H1 (cell line): Measurements from ENCODE around the gene STXBP6. TPM values are rescaled to one million over a fixed set of nuclear protein-coding genes. Genes with fewer than 3 reads are reported as not detected.

Experiments used
- CTCF ChIA-PET: fragments of 300-600 bp; sonication (Branson Sonifier 250); formaldehyde crosslinking; loops from one replicate; lab custom pipeline; 2021; ENCODE audit not compliant: partially characterized antibody; lab: Charles Lee
- POLR2A ChIA-PET: fragments of 300-600 bp; sonication (Branson Sonifier 250); formaldehyde crosslinking; loops from one replicate; lab custom pipeline; 2021; ENCODE audit warnings: inconsistent platforms; ENCODE audit not compliant: partially characterized antibody; lab: Charles Lee
- DNase-seq, 2 experiments: peaks; one replicate each; pipeline versions ENCODE4 v3.0.0 to v3.0.0-alpha.2; 2010 to 2022; ENCODE audit warnings: low spot score in 2 of 2, low read depth in 1 of 2, mixed read lengths in 1 of 2
- FAIRE-seq: peaks from 2 replicates; lab custom pipeline; 2011; peaks lifted over from hg19 to GRCh38; lab: Jason Lieb, UNC
- H2AFZ ChIP-seq: 2 replicates; pipeline ENCODE4 v1.8.1; 2012; ENCODE audit warnings: low read length, inconsistent platforms
- H2AK5ac ChIP-seq: 2 replicates; pipeline ENCODE4 v1.6.1; 2013; ENCODE audit warnings: low read depth, low read length
- H2BK120ac ChIP-seq: replicated peaks from 2 replicates; pipeline ENCODE3; 2013; ENCODE audit warnings: low read depth, low read length, inconsistent platforms
- H2BK12ac ChIP-seq: 2 replicates; pipeline ENCODE4 v1.6.1; 2013; ENCODE audit warnings: low read depth, low read length
- H2BK15ac ChIP-seq: 2 replicates; pipeline ENCODE4 v1.6.1; 2013; ENCODE audit warnings: low read length
- H2BK20ac ChIP-seq: 2 replicates; pipeline ENCODE4 v1.6.1; 2013; ENCODE audit warnings: low read length
- H2BK5ac ChIP-seq: 2 replicates; pipeline ENCODE4 v1.6.1; 2013; ENCODE audit warnings: low read depth, low read length
- H3K14ac ChIP-seq: 2 replicates; pipeline ENCODE4 v1.6.1; 2013; ENCODE audit warnings: inconsistent platforms; ENCODE audit not compliant: insufficient read length
- H3K18ac ChIP-seq: 2 replicates; pipeline ENCODE4 v1.6.1; 2013; ENCODE audit warnings: low read length; ENCODE audit errors: extremely low read depth
- H3K23ac ChIP-seq: 2 replicates; pipeline ENCODE4 v1.6.1; 2013; ENCODE audit warnings: inconsistent platforms; ENCODE audit not compliant: insufficient read length
- H3K23me2 ChIP-seq: 2 replicates; pipeline ENCODE4 v1.6.1; 2013; ENCODE audit warnings: low read depth, low read length
- H3K27ac ChIP-seq: 2 replicates; pipeline ENCODE4 v1.6.1; 2011; ENCODE audit warnings: low read depth, low read length, inconsistent platforms
- H3K27me3 ChIP-seq, 4 experiments: replicated peaks in 1 of 4; 1 replicate in 1 of 4; 2 replicates in 3 of 4; pipeline versions ENCODE4 v1.6.1 to v1.8.1; 2011 to 2013; ENCODE audit warnings: low read length in 3 of 4, mild to moderate bottlenecking in 3 of 4, inconsistent platforms in 2 of 4, mixed read lengths in 2 of 4, moderate library complexity in 1 of 4; ENCODE audit not compliant: control insufficient read depth in 3 of 4, insufficient read depth in 3 of 4; ENCODE audit errors: extremely low read depth in 1 of 4
- H3K36me3 ChIP-seq, 4 experiments: 2 replicates each; pipeline versions ENCODE4 v1.6.1 to v1.8.1; 2011 to 2013; ENCODE audit warnings: mild to moderate bottlenecking in 4 of 4, low read length in 3 of 4, moderate library complexity in 2 of 4, control low read depth in 1 of 4, inconsistent platforms in 1 of 4; ENCODE audit not compliant: insufficient read depth in 4 of 4, control insufficient read depth in 2 of 4
- H3K4ac ChIP-seq: replicated peaks from 2 replicates; pipeline ENCODE3; 2013; ENCODE audit warnings: low read length, low read depth, mixed read lengths, inconsistent platforms; ENCODE audit not compliant: insufficient read length
- H3K4me1 ChIP-seq, 4 experiments: replicated peaks in 1 of 4; 1 replicate in 1 of 4; 2 replicates in 3 of 4; pipeline versions ENCODE4 v1.6.1 to v1.8.1; 2011 to 2013; ENCODE audit warnings: low read length in 3 of 4, inconsistent platforms in 2 of 4, mixed read lengths in 1 of 4; ENCODE audit not compliant: insufficient read depth in 4 of 4, control insufficient read depth in 3 of 4
- H3K4me2 ChIP-seq, 2 experiments: 2 replicates each; pipeline versions ENCODE4 v1.6.1 to v1.8.1; 2011 to 2013; ENCODE audit warnings: low read depth in 2 of 2, low read length in 2 of 2, control low read depth in 1 of 2, inconsistent platforms in 1 of 2, mild to moderate bottlenecking in 1 of 2; ENCODE audit not compliant: insufficient read depth in 1 of 2
- H3K4me3 ChIP-seq, 4 experiments: fragments of 200-600, 300-600 bp in 1 of 4; sonication (generic), shearing (Covaris generic), sonication (Bioruptor Twin) in 1 of 4; 2 replicates each; pipeline versions ENCODE4 v1.5.1 to v1.8.1; 2011 to 2016; ENCODE audit warnings: low read length in 4 of 4, low read depth in 3 of 4, control low read depth in 2 of 4, inconsistent platforms in 2 of 4, mild to moderate bottlenecking in 2 of 4, mixed read lengths in 1 of 4, moderate library complexity in 1 of 4; ENCODE audit not compliant: insufficient read depth in 2 of 4; ENCODE audit errors: extremely low read depth in 1 of 4
- H3K56ac ChIP-seq: replicated peaks from 2 replicates; pipeline ENCODE3; 2013; ENCODE audit warnings: low read depth, mild to moderate bottlenecking, mixed read lengths, low read length, inconsistent platforms; ENCODE audit not compliant: insufficient read length
- H3K79me1 ChIP-seq: 2 replicates; pipeline ENCODE4 v1.6.1; 2013; ENCODE audit warnings: low read depth, low read length, control low read depth
- H3K79me2 ChIP-seq, 2 experiments: 2 replicates each; pipeline versions ENCODE4 v1.6.1 to v1.8.1; 2012 to 2013; ENCODE audit warnings: low read length in 2 of 2, mild to moderate bottlenecking in 2 of 2, inconsistent platforms in 1 of 2; ENCODE audit not compliant: insufficient read depth in 2 of 2, control insufficient read depth in 1 of 2
- H3K9ac ChIP-seq, 4 experiments: replicated peaks in 1 of 4; 1 replicate in 1 of 4; 2 replicates in 3 of 4; pipeline versions ENCODE4 v1.6.1 to v1.8.1; 2011 to 2013; ENCODE audit warnings: low read depth in 3 of 4, low read length in 3 of 4, control low read depth in 2 of 4, mild to moderate bottlenecking in 2 of 4, moderate library complexity in 2 of 4, inconsistent platforms in 1 of 4; ENCODE audit errors: extremely low read depth in 1 of 4
- H3K9me3 ChIP-seq, 2 experiments: 2 replicates each; pipeline versions ENCODE4 v1.6.1 to v1.8.1; 2012 to 2013; ENCODE audit warnings: mild to moderate bottlenecking in 2 of 2, moderate library complexity in 2 of 2, control low read depth in 1 of 2, inconsistent platforms in 1 of 2, low read depth in 1 of 2, low read length in 1 of 2, mixed read lengths in 1 of 2; ENCODE audit not compliant: insufficient read depth in 2 of 2
- H4K20me1 ChIP-seq, 2 experiments: replicated peaks in 1 of 2; 2 replicates each; pipeline versions ENCODE3 to v1.8.1; 2011 to 2013; ENCODE audit warnings: inconsistent platforms in 2 of 2, low read length in 2 of 2, mild to moderate bottlenecking in 1 of 2; ENCODE audit not compliant: insufficient read depth in 2 of 2, control insufficient read depth in 1 of 2
- H4K5ac ChIP-seq: 2 replicates; pipeline ENCODE4 v1.6.1; 2013; ENCODE audit warnings: low read length, low read depth, mixed read lengths, inconsistent platforms; ENCODE audit not compliant: insufficient read length
- H4K8ac ChIP-seq: 2 replicates; pipeline ENCODE4 v1.8.0; 2013; ENCODE audit warnings: mild to moderate bottlenecking, moderate library complexity, low read length, inconsistent platforms; ENCODE audit not compliant: insufficient read depth; ENCODE audit errors: extremely low read depth
- H4K91ac ChIP-seq: replicated peaks from 2 replicates; pipeline ENCODE3; 2013; ENCODE audit warnings: low read length, mixed read lengths, inconsistent platforms; ENCODE audit not compliant: insufficient read length
- CREB1 ChIP-seq: IDR thresholded peaks from 2 replicates; pipeline ENCODE4 v1.6.1; 2012; ENCODE audit warnings: inconsistent platforms
- GTF2F1 ChIP-seq: IDR thresholded peaks from 2 replicates; pipeline ENCODE4 v1.6.1; 2012; ENCODE audit warnings: low read depth, low read length, improper control_type of control experiment, borderline replicate concordance
- POLR2AphosphoS5 ChIP-seq: IDR thresholded peaks from 2 replicates; pipeline ENCODE4 v1.6.1; 2011; ENCODE audit warnings: low read depth, low read length
- RFX5 ChIP-seq: IDR thresholded peaks from 2 replicates; pipeline ENCODE4 v1.6.1; 2011; ENCODE audit warnings: low read depth, low read length, improper control_type of control experiment, borderline replicate concordance
- SIRT6 ChIP-seq: IDR thresholded peaks from one replicate; pipeline ENCODE4 v1.7.1; 2012; ENCODE audit warnings: low read length, inconsistent platforms
- TCF12 ChIP-seq: IDR thresholded peaks from 2 replicates; pipeline ENCODE4 v1.6.1; 2011; ENCODE audit warnings: low read depth, mild to moderate bottlenecking, low read length
- WGBS, 2 experiments: shearing (Covaris generic) in 1 of 2; methylation state at CpG; one replicate each; pipeline versions ENCODE4 v1.1.6 to v1.1.7; 2013 to 2015; ENCODE audit warnings: low lambda C conversion rate in 2 of 2, mixed read lengths in 2 of 2, inconsistent platforms in 1 of 2, low coverage in 1 of 2, missing lambda C conversion rate in 1 of 2; ENCODE audit not compliant: insufficient replicate concordance in 2 of 2, insufficient coverage in 1 of 2, insufficient read length in 1 of 2; ENCODE audit errors: extremely low coverage in 1 of 2, missing lambda C conversion rate in 1 of 2; 5-methylcytosine and 5-hydroxymethylcytosine counted together
- polyA plus RNA-seq, 7 experiments: library from polyadenylated mRNA; depleted of rRNA in 3 of 7; stranded (reverse) in 5 of 7; unstranded in 2 of 7; fragments of >200 nt in 5 of 7; fragments of 200-250 nt in 2 of 7; gene quantifications; 1 replicate in 5 of 7; 2 replicates in 1 of 7; 4 replicates in 1 of 7; pipeline versions ENCODE4 v1.2.1 to v1.2.3, GENCODE V29; 2011 to 2013; ENCODE audit warnings: missing spikeins in 2 of 7, mixed read lengths in 2 of 7
- total RNA-seq: library from RNA; stranded (reverse); fragmentation: NEBNext Ultra II Directional; extraction: Animal tissue kit (Norgen Biotek cat#: 25700); gene quantifications from 2 replicates; pipeline ENCODE4 v1.2.1, GENCODE V29; 2021
- TF ChIP-seq, protein P1 (sequence below), 3 experiments: IDR thresholded peaks; 1 replicate in 2 of 3; 2 replicates in 1 of 3; pipeline versions ENCODE4 v1.5.1 to v1.6.1; 2011; ENCODE audit warnings: low read length in 3 of 3, mild to moderate bottlenecking in 3 of 3, inconsistent platforms in 2 of 3, low read depth in 1 of 3, moderate library complexity in 1 of 3; ENCODE audit not compliant: insufficient read depth in 1 of 3; ENCODE audit errors: control extremely low read depth in 1 of 3

STXBP6 gene
- total and polyA plus RNA-seq, 2 of the 8 experiments (the other 6 are each of a cell fraction or from before 2014, with no cell fraction given), result 9.4 to 18.1 TPM

DNA sequence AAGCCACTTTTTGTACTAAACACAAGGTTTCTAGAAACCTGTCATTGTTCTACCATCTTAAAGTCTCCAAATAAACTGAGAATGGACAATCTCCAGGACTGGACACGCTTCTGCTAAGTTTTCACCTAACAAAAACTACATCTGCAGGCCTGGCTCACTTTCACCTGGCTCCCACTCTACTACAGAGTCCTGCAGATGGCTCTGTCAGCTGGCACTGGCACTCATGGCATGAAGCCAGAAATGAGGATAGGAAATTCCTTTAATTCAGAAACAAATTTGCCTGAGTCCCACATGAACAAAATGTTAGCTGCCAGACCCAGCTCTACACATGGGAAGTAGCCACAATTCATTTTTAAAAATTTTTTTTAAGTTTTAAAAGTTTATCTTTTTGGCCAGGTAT lies 42.1 kb downstream of the STXBP6 start:
- Histone ChIP-seq H3K4me3 (no peak overlapping the region), H3K9ac (no peak overlapping the region), H4K91ac (no peak overlapping the region), H2BK15ac (no peak overlapping the region), H3K27ac (no peak overlapping the region), H2AK5ac (no peak overlapping the region), H3K23me2 (no peaks in the 10 kb centered on the region), H3K9me3 (no peaks in the 10 kb centered on the region), H3K14ac (no peak overlapping the region), H2BK120ac (no peak overlapping the region), H2BK20ac (no peak overlapping the region), H3K79me1 (0 out of 2 replicates have a peak, but pooled peaks cover 2% of the 10 kb centered on the region), H4K20me1 (no peaks in the 10 kb centered on the region), H3K56ac (no peak overlapping the region), H4K8ac (no peak overlapping the region), H3K36me3 (no peaks in the 10 kb centered on the region), H2BK12ac (no peak overlapping the region), H3K79me2 (no peaks in the 10 kb centered on the region; a peak in 1 of 4 replicates), H3K4me1 (peaks cover 0 to 14% (median 4%) of the 10 kb centered on the region in 4 experiments; a peak in 4 of 7 replicates), H3K4ac (no peak overlapping the region), H3K27me3 (no peaks in the 10 kb centered on the region), H4K5ac (no peak overlapping the region), H2AFZ (no peak overlapping the region)
- WGBS, 2 experiments, result 92% methylated on average over 1 of the region's 1 CpG; no CpG with 5 or more reads in 1 of the 2 experiments
- no peak for FAIRE-seq
- TF ChIP-seq SIRT6 (no peak), RFX5 (no peak), CREB1 (no peak), GTF2F1 (no peak), POLR2AphosphoS5 (no peak), TCF12 (no peak)
- TF ChIP-seq, protein P1, sequence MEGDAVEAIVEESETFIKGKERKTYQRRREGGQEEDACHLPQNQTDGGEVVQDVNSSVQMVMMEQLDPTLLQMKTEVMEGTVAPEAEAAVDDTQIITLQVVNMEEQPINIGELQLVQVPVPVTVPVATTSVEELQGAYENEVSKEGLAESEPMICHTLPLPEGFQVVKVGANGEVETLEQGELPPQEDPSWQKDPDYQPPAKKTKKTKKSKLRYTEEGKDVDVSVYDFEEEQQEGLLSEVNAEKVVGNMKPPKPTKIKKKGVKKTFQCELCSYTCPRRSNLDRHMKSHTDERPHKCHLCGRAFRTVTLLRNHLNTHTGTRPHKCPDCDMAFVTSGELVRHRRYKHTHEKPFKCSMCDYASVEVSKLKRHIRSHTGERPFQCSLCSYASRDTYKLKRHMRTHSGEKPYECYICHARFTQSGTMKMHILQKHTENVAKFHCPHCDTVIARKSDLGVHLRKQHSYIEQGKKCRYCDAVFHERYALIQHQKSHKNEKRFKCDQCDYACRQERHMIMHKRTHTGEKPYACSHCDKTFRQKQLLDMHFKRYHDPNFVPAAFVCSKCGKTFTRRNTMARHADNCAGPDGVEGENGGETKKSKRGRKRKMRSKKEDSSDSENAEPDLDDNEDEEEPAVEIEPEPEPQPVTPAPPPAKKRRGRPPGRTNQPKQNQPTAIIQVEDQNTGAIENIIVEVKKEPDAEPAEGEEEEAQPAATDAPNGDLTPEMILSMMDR (IDR thresholded peaks at IDR 0.05; ENCODE audit: control extremely low read depth in 1 of 3, insufficient read depth in 1 of 3, low read depth in 1 of 3, low read length in 3 of 3), result no peak
- TF ChIP-seq, all 59 proteins: peak for 0
- H3K23ac ChIP-seq, result no peak overlapping the region
- ChIA-PET POLR2A (no interaction called here), CTCF (interaction anchor here (1.2 to 1.3 kb wide), 2 partner anchors 20 to 388 kb away, joined by 3 read pairs; no protein-coding TSS in a partner anchor)
- H3K18ac ChIP-seq, result no peak overlapping the region
- H3K4me2 ChIP-seq, result no peak overlapping the region
- no peak overlapping the region for H2BK5ac ChIP-seq
- no peak for DNase-seq
